Activated T-helper 2 cell treated with anti-CD3 and anti-CD28 coated beads, Interferon-gamma antibody, Interleukin-2, Interleukin-4, amounts not matched to agents 10 μg/mL and 5 μg/mL and 100 μg/mL, durations not matched to agents 14 hours and 24 hours and 36 hours (primary cell): ENCODE data around the gene PKN1. TPM values are rescaled to one million over a fixed set of nuclear protein-coding genes. Genes with fewer than 3 reads are reported as not detected.

Experiments
- DNase-seq: peaks from one replicate; pipeline ENCODE4 v3.0.0; 2021; ENCODE audit warnings: low spot score
- H3K27ac Mint-ChIP-seq: one replicate; pipeline ENCODE4 v1.8.0; 2021; ENCODE audit warnings: mixed read lengths
- H3K27me3 Mint-ChIP-seq: one replicate; pipeline ENCODE4 v1.8.0; 2021; ENCODE audit warnings: low read depth, mixed read lengths
- H3K36me3 Mint-ChIP-seq: one replicate; pipeline ENCODE4 v1.8.0; 2021; ENCODE audit warnings: low read depth, mixed read lengths
- H3K4me1 Mint-ChIP-seq: one replicate; pipeline ENCODE4 v1.8.0; 2021; ENCODE audit warnings: low read depth, mixed read lengths
- H3K4me3 Mint-ChIP-seq: one replicate; pipeline ENCODE4 v1.8.0; 2021; ENCODE audit warnings: low read depth, mild to moderate bottlenecking, moderate library complexity, mixed read lengths
- H3K9me3 Mint-ChIP-seq: one replicate; pipeline ENCODE4 v1.8.0; 2021; ENCODE audit warnings: mixed read lengths
- intact Hi-C: fragments of 100-400 bp; cut with micrococcal nuclease; formaldehyde crosslinking; loops from one replicate; pipeline ENCODE4 v1.15.1; 2023
- total RNA-seq: library from RNA; stranded (reverse); gene quantifications from 2 replicates; pipeline ENCODE4 v1.2.3, GENCODE V29; 2022

Gene PKN1
- total RNA-seq, 1 donor from 2014 or later: 171 TPM

DNA sequence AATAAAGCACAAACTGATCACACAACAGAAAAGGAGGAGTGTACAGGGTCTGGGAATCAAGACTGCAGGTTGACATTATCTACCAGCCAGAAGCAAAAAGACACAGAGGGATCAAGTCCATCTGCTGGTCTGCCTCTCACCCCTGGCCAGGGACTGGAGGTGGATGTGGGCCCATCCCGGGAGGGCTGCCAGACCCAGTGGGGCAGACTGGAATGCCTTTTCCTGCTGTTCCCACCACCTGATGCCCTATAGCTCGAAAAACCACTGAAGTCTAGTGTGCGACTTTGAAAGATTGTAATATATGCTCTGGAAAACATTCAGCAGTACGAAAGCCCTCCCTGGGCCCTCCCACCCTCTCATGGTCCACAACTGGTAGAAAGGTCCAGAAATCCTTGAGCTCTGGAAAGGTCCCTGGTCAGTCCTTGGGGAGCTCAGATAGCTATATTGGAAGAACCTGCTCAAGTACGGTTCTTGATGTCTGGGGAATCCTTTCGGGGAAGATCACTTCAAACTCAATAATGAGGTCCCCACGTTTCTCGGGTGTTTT, 82.5 kb downstream of the PKN1 start:
- peak overlapping the region; percentile 25 for H3K27ac Mint-ChIP-seq
- H3K36me3 Mint-ChIP-seq: peaks cover 45% of the 10 kb centered on the region

DNA sequence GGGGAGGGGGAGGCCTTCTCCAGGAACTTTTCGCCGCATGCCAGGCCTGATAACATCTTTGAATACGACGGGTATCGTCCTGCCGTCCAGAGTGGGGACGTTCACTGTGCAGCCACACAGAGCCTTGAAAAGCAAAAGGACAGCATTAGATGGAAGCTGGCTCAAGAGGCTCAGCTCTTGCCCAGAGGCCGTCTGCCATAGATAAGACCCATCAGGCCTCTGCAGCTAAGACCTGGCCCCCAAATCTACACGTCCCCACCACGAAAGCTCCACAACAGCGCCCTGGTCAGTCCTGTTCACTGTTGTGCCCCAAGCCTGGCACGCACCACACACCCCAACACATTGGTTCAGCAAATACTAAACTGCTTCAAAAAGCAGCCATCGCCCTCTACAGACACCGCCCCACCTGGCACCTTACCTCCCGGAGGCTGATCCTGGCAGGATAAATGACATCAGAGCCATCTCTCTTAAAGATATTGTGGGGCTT, 83.0 kb downstream of the PKN1 start:
- H3K9me3 Mint-ChIP-seq: no peaks in the 10 kb centered on the region
- H3K27me3 Mint-ChIP-seq: no peaks in the 10 kb centered on the region
- intact Hi-C loops: loop anchor here (10.0 kb wide), 1 partner anchor 1351 kb away; no protein-coding TSS in a partner anchor
- peaks cover 42% of the 10 kb centered on the region for H3K4me1 Mint-ChIP-seq
- H3K4me3 Mint-ChIP-seq: peak overlapping the region; percentile 82
- no peak for DNase-seq
- H3K36me3 Mint-ChIP-seq: peaks cover 45% of the 10 kb centered on the region
- H3K27ac Mint-ChIP-seq: peak overlapping the region; percentile 14

More for the DNA sequence above, 82.5 kb downstream of the PKN1 start:
- H3K4me3 Mint-ChIP-seq: peak overlapping the region; percentile 82
- intact Hi-C loops: loop anchor here (10.0 kb wide), 1 partner anchor 1351 kb away; no protein-coding TSS in a partner anchor
- no peaks in the 10 kb centered on the region for H3K9me3 Mint-ChIP-seq
- peaks cover 47% of the 10 kb centered on the region for H3K4me1 Mint-ChIP-seq
- DNase-seq: no peak
- H3K27me3 Mint-ChIP-seq: no peaks in the 10 kb centered on the region

DNA sequence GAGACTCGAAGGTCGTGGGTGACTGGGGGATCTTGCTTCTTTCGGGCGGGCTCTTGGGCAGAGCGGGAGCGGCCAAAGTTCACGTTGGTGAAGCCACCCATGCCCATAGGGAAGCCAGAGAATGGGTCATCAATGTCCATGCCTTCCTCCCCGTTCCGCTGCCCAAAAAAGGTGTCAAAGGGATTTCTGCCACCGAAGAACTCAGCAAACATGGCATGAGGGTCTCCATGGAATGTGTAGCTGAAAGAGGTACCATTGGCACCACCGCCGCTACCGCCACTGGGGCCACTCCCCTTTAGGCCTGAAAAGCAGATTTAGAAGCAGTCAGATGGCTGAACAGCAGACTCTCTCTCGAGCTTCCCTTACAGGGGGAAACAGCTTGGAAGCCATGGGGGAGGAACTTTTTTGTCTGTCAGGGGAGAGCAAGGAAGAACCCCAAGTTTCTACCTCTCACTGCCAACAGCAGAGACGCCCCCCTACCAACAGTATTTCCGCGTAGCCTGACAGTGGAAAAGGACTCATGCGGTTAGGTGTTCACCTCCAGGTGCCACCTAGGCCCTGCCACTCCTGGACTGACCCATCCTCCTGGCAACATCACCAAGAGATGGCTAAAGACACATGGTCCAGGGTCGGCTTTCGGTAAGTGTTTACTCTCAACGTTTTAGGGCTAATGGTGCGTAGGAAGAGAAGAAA, 83.8 kb downstream of the PKN1 start:
- intact Hi-C loops: loop anchor here (10.0 kb wide), 1 partner anchor 1352 kb away; no protein-coding TSS in a partner anchor
- no peak for DNase-seq
- no peaks in the 10 kb centered on the region for H3K9me3 Mint-ChIP-seq
- no peaks in the 10 kb centered on the region for H3K27me3 Mint-ChIP-seq
- H3K36me3 Mint-ChIP-seq: peaks cover 45% of the 10 kb centered on the region
- H3K4me3 Mint-ChIP-seq: peak overlapping the region; percentile 82
- peak overlapping the region; percentile 78 for H3K27ac Mint-ChIP-seq
- peaks cover 42% of the 10 kb centered on the region for H3K4me1 Mint-ChIP-seq

DNA sequence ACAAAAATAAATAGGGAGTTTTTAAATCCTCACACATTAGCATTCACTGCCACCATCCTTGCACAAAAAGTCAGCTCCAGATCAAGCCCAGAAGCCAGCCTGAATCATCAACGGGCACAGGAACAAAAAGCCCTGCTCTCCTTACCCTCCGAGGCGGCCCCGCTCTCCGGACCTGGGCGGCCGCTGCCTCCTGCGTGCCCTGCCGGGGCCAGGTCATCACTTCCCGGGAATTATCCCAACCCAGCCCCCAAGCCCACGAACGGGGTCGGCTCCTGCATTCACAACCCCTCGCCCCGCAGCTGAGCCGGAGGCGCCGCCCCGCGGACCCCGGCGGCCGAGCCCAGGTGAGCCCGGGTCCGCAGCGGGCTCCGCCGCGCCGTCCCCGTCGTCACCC, 84.3 kb downstream of the PKN1 start:
- intact Hi-C loops: loop anchor here (10.0 kb wide), 1 partner anchor 1353 kb away; no protein-coding TSS in a partner anchor

DNA sequence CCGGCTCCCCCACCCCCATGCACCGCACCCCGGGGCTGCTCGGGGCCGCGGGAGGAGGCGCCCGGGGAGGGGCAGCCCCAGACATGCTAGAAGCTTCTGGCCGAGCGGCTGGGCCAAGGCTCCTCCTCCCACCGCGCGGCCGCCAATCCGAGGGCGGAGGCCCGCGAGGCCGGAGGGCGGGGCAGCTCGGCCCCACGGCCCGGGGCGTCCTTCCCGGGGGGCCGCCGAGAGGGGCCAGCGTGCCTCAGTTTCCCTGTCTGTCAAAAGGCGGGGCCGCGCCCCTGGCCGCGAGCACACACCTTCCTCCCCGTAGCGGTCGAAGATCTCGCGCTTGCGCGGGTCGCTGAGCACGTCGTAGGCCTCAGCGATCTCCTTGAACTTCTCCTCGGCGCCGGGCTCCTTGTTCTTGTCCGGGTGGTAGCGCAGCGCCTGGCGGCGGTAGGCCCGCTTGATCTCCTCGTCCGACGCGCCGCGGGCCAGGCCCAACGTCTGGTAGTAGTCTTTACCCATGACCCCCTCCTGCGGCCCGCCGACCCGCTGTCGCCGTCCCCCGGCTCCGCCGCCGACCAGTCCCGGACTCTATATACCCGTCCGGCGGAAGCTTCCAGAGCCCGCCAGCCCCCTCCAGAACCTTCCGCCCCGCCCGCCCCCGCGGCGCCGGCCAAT, 84.9 kb downstream of the PKN1 start, which contains the start of gene DNAJB1:
Gene DNAJB1, minus strand, starts transcription at position 558 of the 666 bp plus-strand sequence. Its CDS starts 48 bp downstream, at position 510.
- no peaks in the 10 kb centered on the region for H3K9me3 Mint-ChIP-seq
- intact Hi-C loops: loop anchor here (1.0 to 10.0 kb wide), 2 partner anchors 11 to 1353 kb away; partner anchors contain the start of gene TECR
- no peaks in the 10 kb centered on the region for H3K27me3 Mint-ChIP-seq
- H3K27ac Mint-ChIP-seq: peak within 1 kb of the TSS; percentile 94
- H3K36me3 Mint-ChIP-seq: peaks cover 45% of the 10 kb centered on the region
- H3K4me1 Mint-ChIP-seq: peaks cover 52% of the 10 kb centered on the region
- DNase-seq: no peak
- H3K4me3 Mint-ChIP-seq: peak within 1 kb of the TSS; percentile 88

More for the DNA sequence above, 84.3 kb downstream of the PKN1 start:
- Mint-ChIP-seq H3K4me1 (peaks cover 47% of the 10 kb centered on the region), H3K9me3 (no peaks in the 10 kb centered on the region), H3K27me3 (no peaks in the 10 kb centered on the region), H3K27ac (peak overlapping the region; percentile 78), H3K36me3 (peaks cover 45% of the 10 kb centered on the region), H3K4me3 (peak overlapping the region; percentile 82)
- DNase-seq: no peak

DNA sequence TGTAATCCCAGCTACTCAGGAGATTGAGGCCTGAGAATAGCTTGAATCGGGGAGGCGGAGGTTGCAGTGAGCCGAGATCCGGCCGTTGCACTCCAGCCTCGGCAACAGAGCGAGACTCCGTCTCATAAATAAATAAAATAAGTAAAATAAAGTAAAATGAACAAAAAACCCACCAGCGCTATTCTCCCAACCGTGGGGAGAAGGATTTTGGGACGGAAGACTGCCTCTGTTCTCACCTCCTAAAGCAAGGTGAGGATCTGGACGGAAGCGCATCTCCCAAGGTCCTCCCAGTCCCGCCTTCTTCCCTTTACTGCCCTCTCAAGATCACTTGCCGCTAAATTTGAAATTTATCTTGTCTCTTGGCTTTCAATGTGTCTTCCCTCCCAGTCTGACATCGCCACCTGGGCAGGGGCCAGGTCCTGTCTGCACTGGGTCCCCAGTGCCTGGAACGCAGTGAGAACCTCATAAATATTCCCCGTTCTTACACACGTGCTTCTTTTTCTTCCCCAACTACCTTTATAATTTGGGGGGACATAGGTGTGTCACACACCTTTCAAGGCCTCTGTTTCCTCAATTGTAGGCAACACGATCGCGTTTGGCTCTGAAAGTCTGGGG, 86.2 kb downstream of the PKN1 start:
- H3K27ac Mint-ChIP-seq: peak overlapping the region; percentile 94
- DNase-seq: no peak
- H3K4me3 Mint-ChIP-seq: peak overlapping the region; percentile 81
- intact Hi-C loops: loop anchor here (10.0 kb wide), 1 partner anchor 1355 kb away; no protein-coding TSS in a partner anchor
- H3K9me3 Mint-ChIP-seq: no peaks in the 10 kb centered on the region
- H3K36me3 Mint-ChIP-seq: peaks cover 34% of the 10 kb centered on the region
- no peaks in the 10 kb centered on the region for H3K27me3 Mint-ChIP-seq
- peaks cover 57% of the 10 kb centered on the region for H3K4me1 Mint-ChIP-seq

DNA sequence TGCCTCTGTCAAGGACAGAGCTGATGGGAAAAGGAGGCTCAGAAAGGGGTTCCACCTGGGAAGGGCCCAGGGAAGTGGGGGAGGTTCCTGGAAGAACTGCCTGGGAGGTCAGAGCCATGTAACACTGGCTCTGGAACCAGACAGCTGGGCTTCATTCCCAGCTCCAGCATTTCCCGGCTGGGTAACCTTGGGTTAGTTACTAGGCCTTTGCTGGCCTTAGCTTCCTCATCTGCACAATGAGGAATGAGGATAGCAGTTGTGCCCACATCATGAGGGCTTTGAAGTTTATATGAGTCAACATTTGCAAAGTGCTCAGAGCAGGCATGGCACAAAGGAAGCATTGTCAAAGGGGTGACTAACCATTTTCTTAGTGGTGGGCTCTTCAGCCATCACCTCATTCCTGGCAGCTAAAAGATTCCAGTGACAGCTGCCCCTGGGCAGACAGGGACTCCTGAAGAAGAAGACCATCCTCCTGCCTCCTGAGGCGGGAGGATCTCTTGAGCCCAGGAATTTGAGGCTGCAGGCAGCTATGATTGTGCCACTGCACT, 86.8 kb downstream of the PKN1 start:
- DNase-seq: no peak
- Mint-ChIP-seq H3K4me3 (peak overlapping the region; percentile 81), H3K9me3 (no peaks in the 10 kb centered on the region), H3K4me1 (peaks cover 52% of the 10 kb centered on the region), H3K36me3 (peaks cover 28% of the 10 kb centered on the region), H3K27me3 (no peaks in the 10 kb centered on the region), H3K27ac (peak overlapping the region; percentile 93)
- intact Hi-C loops: loop anchor here (10.0 kb wide), 1 partner anchor 1355 kb away; no protein-coding TSS in a partner anchor

DNA sequence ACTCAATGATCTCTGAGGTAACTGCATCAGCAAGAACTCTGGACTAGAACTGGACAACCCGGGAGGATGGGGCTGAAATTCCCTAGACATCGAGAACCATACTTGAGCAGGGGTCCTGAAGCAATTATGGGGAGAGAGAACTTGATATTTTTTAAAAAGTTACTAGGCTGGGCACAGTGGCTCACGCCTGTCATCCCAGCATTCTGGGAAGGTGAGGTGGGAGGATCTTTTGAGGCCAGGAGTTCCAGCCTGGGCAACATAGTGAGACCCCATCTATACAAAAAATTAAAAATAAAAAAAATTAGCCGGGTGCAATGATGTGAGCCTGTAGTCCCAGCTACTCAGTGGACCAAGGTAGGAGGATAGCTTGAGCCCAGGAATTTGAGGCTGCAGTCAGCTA, 87.4 kb downstream of the PKN1 start:
- Mint-ChIP-seq H3K27me3 (no peaks in the 10 kb centered on the region), H3K27ac (peak overlapping the region; percentile 93), H3K36me3 (peaks cover 22% of the 10 kb centered on the region), H3K9me3 (no peaks in the 10 kb centered on the region), H3K4me3 (no peak overlapping the region), H3K4me1 (peaks cover 46% of the 10 kb centered on the region)
- intact Hi-C loops: no loop called here
- no peak for DNase-seq

Other genes starting within 250 kb of the PKN1 start
- 10.7 and 11.3 TPM in 2 replicates for gene ADGRL1, start 227.1 kb upstream of the PKN1 start, total RNA-seq
- gene ADGRE5, start 51.9 kb upstream of the PKN1 start, total RNA-seq: 177 and 183 TPM in 2 replicates
- 268 TPM in 2 replicates for gene DDX39A, start 14.0 kb upstream of the PKN1 start, total RNA-seq
- gene PTGER1, start 42.0 kb downstream of the PKN1 start, total RNA-seq: 1.1 and 1.6 TPM in 2 replicates
- gene GIPC1, start 62.8 kb downstream of the PKN1 start, total RNA-seq: 39.2 and 40.1 TPM in 2 replicates
- gene DNAJB1, start 85.1 kb downstream of the PKN1 start, total RNA-seq: 113 TPM in 2 replicates
- gene TECR, start 96.3 kb downstream of the PKN1 start, total RNA-seq: 128 and 134 TPM in 2 replicates
- gene NDUFB7, start 138.8 kb downstream of the PKN1 start, total RNA-seq: 129 and 136 TPM in 2 replicates
- 0.14 TPM in 1 of 2 replicates, not detected in the other for gene CLEC17A, start 149.8 kb downstream of the PKN1 start, total RNA-seq
- gene ADGRE3, start 241.5 kb downstream of the PKN1 start, total RNA-seq: not detected in 2 replicates